Adrenal gland (tissue), 12 donors: ENCODE measurements around the gene HEY2. TPM values are rescaled to one million over a fixed set of nuclear protein-coding genes. Genes with fewer than 3 reads are reported as not detected.

Experiments
- DNase-seq, 7 donors: peaks; one replicate each; pipeline ENCODE4 v3.0.0-alpha.2; 2019 to 2020
- H3K27ac ChIP-seq, 5 donors: fragments of 200-600 bp; sonication (generic) in 4 of 5; 1 replicate in 3 of 5; 2 replicates in 2 of 5; pipeline versions ENCODE4 v1.5.1 to v1.8.0; 2016 to 2020; ENCODE audit warnings: mild to moderate bottlenecking in 1 of 5
- H3K27me3 ChIP-seq: fragments of 200-600 bp; 2 replicates; pipeline ENCODE4 v1.8.0; 2021
- H3K36me3 ChIP-seq, 2 donors: fragments of 200-600 bp; replicated peaks in 1 of 2; 1 replicate in 1 of 2; 2 replicates in 1 of 2; pipeline versions ENCODE4 v1.5.1 to v1.8.0; 2018 to 2022
- H3K4me1 ChIP-seq, 2 donors: fragments of 200-600 bp; replicated peaks in 1 of 2; 1 replicate in 1 of 2; 2 replicates in 1 of 2; pipeline versions ENCODE4 v1.5.1 to v1.8.0; 2018 to 2021
- H3K4me3 ChIP-seq, 4 donors: fragments of 200-600 bp; sonication (generic) in 3 of 4; one replicate each; pipeline ENCODE4 v1.5.1; 2016 to 2018
- H3K9me3 ChIP-seq, 3 donors: fragments of 200-600 bp; sonication (generic) in 1 of 3; replicated peaks in 1 of 3; 1 replicate in 2 of 3; 2 replicates in 1 of 3; pipeline versions ENCODE4 v1.5.1 to v1.8.0; 2016 to 2021
- CTCF ChIP-seq, 6 experiments: fragments of 450-650 bp in 4 of 6; fragments of 200-600 bp in 2 of 6; sonication (generic) in 1 of 6; IDR thresholded peaks; 1 replicate in 5 of 6; 2 replicates in 1 of 6; pipeline versions ENCODE4 v1.5.1 to v1.8.0; 2016 to 2021; ENCODE audit warnings: antibody characterized with exemption in 6 of 6, mild to moderate bottlenecking in 2 of 6, moderate library complexity in 1 of 6
- POLR2A ChIP-seq, 2 donors: fragments of 450-650 bp; IDR thresholded peaks; one replicate each; pipeline ENCODE4 v1.6.1; 2017; ENCODE audit warnings: antibody characterized with exemption in 2 of 2, mild to moderate bottlenecking in 2 of 2, moderate library complexity in 1 of 2
- WGBS, 4 donors: extraction: QIAGEN DNeasy Blood & Tissue Kit in 2 of 4; methylation state at CpG; one replicate each; pipeline versions ENCODE4 v1.1.5 to v1.1.7; 2013 to 2017; 5-methylcytosine and 5-hydroxymethylcytosine counted together
- intact Hi-C, 2 donors: fragments of 100-400 bp; cut with DNase I; formaldehyde crosslinking; loops; one replicate each; pipeline versions ENCODE4 v1.14.1 to v1.15.0; 2022 to 2023
- polyA plus RNA-seq, 3 donors: library from polyadenylated mRNA; stranded (reverse); fragments of 200-250 nt in 2 of 3; fragments of 350-450 nt in 1 of 3; fragmentation: Illumina TruSeq in 1 of 3; extraction: RNeasy Lipid Tissue Mini Kit (QIAGEN cat#74804) in 1 of 3; gene quantifications; one replicate each; pipeline ENCODE4 v1.2.3, GENCODE V29; 2013 to 2014
- total RNA-seq, 9 donors: library from RNA; depleted of rRNA in 4 of 9; stranded (reverse); fragments of >200 nt in 4 of 9; fragments of 120-200 nt in 1 of 9; fragmentation: NEBNext Ultra II Directional in 1 of 9; extraction: Animal tissue kit (Norgen Biotek cat#: 25700) in 1 of 9; gene quantifications; one replicate each; pipeline versions ENCODE4 v1.1.0 to v1.2.4, GENCODE V29; 2013 to 2023
- donor health status: healthy with polysubstance abuse.
- donor health status: Bipolar disorder and iron deficiency.
- donor health status: DM: yes; HTN: yes; CAD: no.
- donor health status: DM: no; HTN: no; CAD: no.
- donor health status: DM: no; HTN: no; CAD: no.
- donor health status: DM: yes; HTN: yes; CAD: no.

Gene HEY2
- total and polyA plus RNA-seq, 12 donors: 0.46 to 2.1 (median 1.2) TPM; not detected in 1

DNA sequence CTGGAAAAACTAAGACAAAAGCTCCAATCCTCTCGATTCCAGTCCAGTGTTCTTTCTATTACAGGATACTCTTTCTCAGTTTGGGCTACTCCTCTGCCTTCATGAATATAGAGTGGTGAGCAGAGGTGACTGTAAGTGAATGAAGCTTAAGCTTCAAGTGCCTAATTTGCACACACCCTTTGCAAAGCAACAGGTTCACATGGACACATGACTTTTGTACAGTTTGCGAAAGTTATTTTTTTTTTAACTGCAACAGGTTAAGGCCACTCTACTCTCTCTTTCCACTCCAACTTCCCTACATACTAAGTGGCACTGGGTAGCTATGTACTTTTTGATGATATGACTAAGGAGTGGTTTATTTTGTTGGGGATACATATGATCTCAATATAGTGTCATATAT, 19.4 kb upstream of the HEY2 start:
- 88 to 93% (median 90%) methylated on average over 2 of the region's 2 CpGs for WGBS, 4 donors
- no peaks in the 10 kb centered on the region for H3K9me3 ChIP-seq
- H3K4me1 ChIP-seq: no peaks in the 10 kb centered on the region
- no peaks in the 10 kb centered on the region for H3K27me3 ChIP-seq
- H3K36me3 ChIP-seq: no peaks in the 10 kb centered on the region
- no peak overlapping the region for H3K27ac ChIP-seq
- TF ChIP-seq CTCF (IDR thresholded peaks at IDR 0.05) (no peak), POLR2A (IDR thresholded peaks at IDR 0.05) (no peak)
- no peak for DNase-seq
- H3K4me3 ChIP-seq: no peak overlapping the region
- intact Hi-C loops: no loop called here

DNA sequence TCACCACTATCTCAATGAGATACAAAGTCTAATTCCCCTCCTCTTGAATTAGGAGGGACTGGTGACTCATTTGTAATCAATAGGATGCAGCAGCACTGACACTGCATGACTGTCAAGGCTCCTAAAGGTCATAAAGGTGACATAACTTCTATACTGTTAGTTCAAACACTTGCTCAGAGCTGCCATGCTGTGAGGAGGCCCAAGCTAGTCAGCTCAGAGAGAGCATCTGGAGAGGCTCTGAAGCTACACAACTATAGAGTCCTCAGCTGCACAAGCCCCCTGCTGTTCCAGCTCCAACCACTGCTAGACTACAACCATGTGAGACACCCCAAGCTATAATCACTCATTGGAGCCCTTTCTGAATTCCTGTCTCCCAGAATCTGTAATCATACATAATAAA, 17.0 kb upstream of the HEY2 start:
- Histone ChIP-seq H3K27me3 (no peaks in the 10 kb centered on the region), H3K4me3 (no peak overlapping the region), H3K9me3 (no peaks in the 10 kb centered on the region), H3K4me1 (no peaks in the 10 kb centered on the region), H3K36me3 (no peaks in the 10 kb centered on the region), H3K27ac (no peak overlapping the region)
- intact Hi-C loops: no loop called here
- DNase-seq: no peak
- no peak for TF ChIP-seq POLR2A (IDR thresholded peaks at IDR 0.05)
- TF ChIP-seq CTCF (IDR thresholded peaks at IDR 0.05): no peak

DNA sequence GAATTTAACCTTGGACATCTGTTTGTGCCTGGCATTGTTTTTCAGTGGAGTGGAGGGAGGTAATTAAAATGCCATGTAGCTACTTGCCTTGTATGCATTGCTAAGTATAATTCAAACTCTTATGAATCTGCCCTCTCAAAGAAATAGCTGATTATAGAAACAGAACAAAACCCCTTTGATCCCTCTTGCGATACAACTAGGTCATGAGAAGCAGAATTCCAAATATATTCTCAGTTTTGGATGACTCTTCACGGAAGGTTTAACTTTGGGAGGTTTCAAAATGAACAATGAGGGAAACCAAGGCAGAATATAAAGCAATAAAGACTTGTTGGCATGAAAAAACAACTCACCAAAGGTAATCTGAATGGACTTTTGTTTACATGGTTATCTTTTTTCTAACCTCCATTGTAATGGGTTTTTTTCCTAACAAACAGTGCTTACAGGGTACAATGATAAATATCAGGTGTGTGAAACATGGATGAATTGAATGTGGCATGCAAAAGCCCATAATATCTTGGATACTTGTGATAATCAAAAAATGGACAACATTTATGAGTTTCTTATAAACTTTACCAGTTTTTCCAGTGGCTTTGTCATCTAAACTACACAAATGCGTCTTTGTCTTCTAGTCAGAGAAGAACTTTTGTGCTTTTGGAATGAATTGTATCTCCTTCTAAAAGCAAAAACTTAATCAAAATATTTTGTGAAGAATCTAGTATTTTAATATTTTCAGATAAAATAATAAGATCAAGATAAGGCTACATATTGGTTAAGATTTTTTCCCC, 15.7 kb upstream of the HEY2 start:
- Histone ChIP-seq H3K36me3 (no peaks in the 10 kb centered on the region), H3K4me1 (no peaks in the 10 kb centered on the region), H3K9me3 (no peaks in the 10 kb centered on the region), H3K4me3 (no peak overlapping the region), H3K27ac (no peak overlapping the region), H3K27me3 (no peaks in the 10 kb centered on the region)
- TF ChIP-seq CTCF (IDR thresholded peaks at IDR 0.05) (no peak), POLR2A (IDR thresholded peaks at IDR 0.05) (no peak)
- DNase-seq: no peak
- whole genome bisulfite sequencing, 4 donors: 81 to 84% (median 82%) methylated on average over 3 of the region's 3 CpGs
- intact Hi-C loops: no loop called here

- no peak for DNase-seq
- Histone ChIP-seq H3K27ac (no peak overlapping the region), H3K27me3 (peaks cover 4% of the 10 kb centered on the region), H3K36me3 (no peaks in the 10 kb centered on the region), H3K4me1 (no peaks in the 10 kb centered on the region), H3K9me3 (no peaks in the 10 kb centered on the region), H3K4me3 (no peak overlapping the region)
- intact Hi-C loops: no loop called here
- TF ChIP-seq POLR2A (IDR thresholded peaks at IDR 0.05): no peak
- no peak for TF ChIP-seq CTCF (IDR thresholded peaks at IDR 0.05)
These were observed 11.2 kb upstream of the HEY2 start for GRCh38 chr6:125738276-125738675.
